ENCODE results near the gene PMFBP1.

GRCh38 chr16:72199761-72200337 is 27.9 kb upstream of the PMFBP1 start:
- no peak for TF ChIP-seq GATA3 (IDR thresholded peaks at IDR 0.05; ENCODE audit: low read depth, low read length)
- no peak for TF ChIP-seq GATA2 (IDR thresholded peaks at IDR 0.05; ENCODE audit: low read depth, low read length)
